Measurements from ENCODE around the gene GOLM1.
A peak's percentile ranks its signal among the peaks of the same experiment; 100 is the strongest.

The GOLM1 gene

GRCh38 chr9:86039991-86040860 is 59.1 kb downstream of the GOLM1 start:
- H3K4me3 ChIP-seq (ENCODE audit: low read depth, low read length): no peak overlapping the region
- no peak for TF ChIP-seq CTCF (IDR thresholded peaks at IDR 0.05; ENCODE audit: low read depth, low read length, missing control alignments)
- no peak for DNase-seq (ENCODE audit: low read depth)

DNA sequence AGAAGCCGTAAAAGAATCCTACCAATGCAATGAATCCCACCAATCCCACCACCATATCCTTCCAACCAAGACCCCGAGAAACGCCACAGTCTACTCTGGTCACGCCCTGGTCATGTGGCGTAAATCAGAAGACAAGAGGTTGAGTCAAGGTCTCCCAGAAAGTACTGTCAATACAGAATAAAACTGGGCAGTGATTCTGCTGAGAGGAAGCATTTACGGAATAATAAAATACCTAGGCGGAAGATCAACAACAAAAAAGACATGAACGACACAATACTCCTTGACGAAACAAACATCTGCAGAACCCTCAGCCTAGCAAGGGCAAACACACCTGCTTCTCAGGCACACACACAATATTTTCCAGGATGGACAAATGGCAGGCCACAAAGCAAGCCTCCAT is 62.8 kb downstream of the GOLM1 start:
- no peak for TF ChIP-seq CTCF (IDR thresholded peaks at IDR 0.05; ENCODE audit: low read depth, low read length, missing control alignments)
- H3K4me3 ChIP-seq (ENCODE audit: low read depth, low read length): no peak overlapping the region
- DNase-seq (ENCODE audit: low read depth): no peak

DNA sequence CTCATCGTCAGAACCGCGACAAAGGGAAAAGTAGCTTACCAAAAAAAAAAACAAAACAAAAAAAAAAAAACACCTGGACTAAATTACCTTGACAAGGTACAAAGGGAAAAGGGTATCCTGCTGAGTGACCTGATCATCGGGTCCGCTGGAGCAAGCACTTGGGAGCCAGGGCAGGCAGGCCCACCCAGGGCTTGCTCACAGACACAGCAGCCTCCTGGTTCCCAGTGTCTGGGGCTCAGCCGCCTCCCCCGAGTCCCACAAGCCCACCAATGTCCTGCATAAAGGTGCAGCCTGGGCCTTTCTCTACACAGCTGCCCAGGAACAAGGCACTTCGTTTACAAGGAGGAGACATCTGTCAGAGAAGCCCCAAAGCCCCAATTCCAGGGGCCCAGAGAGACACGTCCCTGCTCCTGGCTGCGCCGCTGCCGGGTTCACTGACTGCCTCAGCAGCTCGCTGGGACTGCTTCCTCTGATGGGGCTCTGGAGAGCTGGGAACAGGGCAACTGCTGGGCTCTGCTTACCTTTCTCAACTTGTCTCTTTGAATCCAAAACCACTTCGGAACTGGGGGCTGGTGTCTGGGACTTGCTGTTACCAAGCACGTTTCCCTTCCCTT is 63.4 kb downstream of the GOLM1 start:
- DNase-seq (ENCODE audit: low read depth): no peak
- no peak for TF ChIP-seq CTCF (IDR thresholded peaks at IDR 0.05; ENCODE audit: low read depth, low read length, missing control alignments)
- H3K4me3 ChIP-seq (ENCODE audit: low read depth, low read length): no peak overlapping the region

DNA sequence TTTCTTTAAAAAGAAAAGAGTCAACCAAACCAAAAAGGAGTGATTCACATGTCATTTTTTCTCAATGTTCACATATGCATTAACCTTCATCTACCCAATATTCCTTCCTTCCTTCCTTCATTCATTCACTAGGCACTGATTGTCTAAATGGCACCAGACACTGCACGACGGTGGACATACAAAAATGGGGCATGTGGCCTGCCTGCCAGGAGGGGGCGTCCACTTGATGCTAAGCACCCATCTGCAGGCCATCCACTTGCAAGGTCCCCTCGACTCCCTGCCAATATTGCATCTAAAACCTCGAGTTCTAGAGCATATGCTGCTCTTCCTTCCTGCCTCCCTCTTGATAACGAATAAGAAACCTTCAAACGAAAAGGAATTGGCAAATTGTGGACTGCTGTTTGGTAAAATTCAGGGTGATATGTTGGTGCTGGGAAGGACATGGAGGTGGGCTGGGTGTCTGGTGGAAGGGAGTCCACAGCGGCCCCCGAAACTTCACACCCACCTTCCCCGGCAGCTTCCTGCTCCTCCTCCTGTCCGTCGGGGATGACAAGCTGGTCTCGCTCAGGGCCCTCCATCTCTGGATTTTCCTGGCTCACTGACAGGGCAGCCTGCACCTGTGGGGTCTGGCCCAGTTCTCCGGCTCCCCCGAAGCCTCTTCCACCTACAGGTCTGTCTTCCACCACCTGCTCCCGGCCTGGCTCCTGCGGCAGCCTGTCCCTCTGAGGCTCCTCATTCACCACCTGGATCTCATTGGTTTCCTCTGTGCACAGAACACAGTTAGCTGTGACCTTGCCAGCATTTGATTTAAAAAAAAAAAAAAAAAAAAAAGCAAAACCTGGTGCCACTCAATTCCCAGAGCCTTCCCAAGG is 64.3 kb downstream of the GOLM1 start:
- no peak overlapping the region for H3K4me3 ChIP-seq (ENCODE audit: low read depth, low read length)
- peak; percentile 59 for TF ChIP-seq CTCF (IDR thresholded peaks at IDR 0.05; ENCODE audit: low read depth, low read length, missing control alignments)
- DNase-seq (ENCODE audit: low read depth): no peak

- H3K4me3 ChIP-seq (ENCODE audit: low read depth, low read length): no peak overlapping the region
- no peak for TF ChIP-seq CTCF (IDR thresholded peaks at IDR 0.05; ENCODE audit: low read depth, low read length, missing control alignments)
- DNase-seq (ENCODE audit: low read depth): no peak
Measured at GRCh38 chr9:86027767-86028166, 71.6 kb downstream of the GOLM1 start.

DNA sequence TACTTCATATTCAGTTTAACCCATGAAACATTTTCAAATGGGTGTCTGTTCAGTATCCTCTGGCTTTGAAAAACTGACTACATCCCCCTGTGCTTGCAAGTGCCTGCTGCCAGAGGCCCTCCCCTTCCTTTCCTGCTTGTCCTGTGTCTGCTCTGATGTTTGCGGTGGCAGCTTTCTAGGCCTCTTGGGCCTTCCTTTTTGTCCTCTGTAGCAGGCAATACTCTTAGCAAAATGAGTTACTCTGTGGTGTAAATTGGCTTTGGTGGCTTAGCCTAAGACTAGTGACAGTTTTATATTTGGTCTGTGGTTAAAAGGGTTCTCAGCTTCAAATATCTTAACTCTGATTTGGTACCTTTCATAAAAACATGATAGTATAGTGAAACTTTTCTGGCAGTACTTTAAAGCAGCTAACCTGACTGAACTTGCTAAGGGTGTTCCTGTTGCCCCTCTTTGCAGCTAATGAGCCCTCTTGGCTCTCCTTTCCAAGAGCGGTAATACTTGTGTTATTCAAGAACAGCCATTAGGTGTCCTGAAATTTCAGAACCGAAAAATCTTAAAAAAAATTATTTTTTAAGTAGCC is 76.6 kb downstream of the GOLM1 start:
- no peak overlapping the region for H3K4me3 ChIP-seq (ENCODE audit: low read depth, low read length)
- TF ChIP-seq CTCF (IDR thresholded peaks at IDR 0.05; ENCODE audit: low read depth, low read length, missing control alignments): no peak
- DNase-seq (ENCODE audit: low read depth): no peak
